Measurements from ENCODE around the gene PEDS1. TPM values are rescaled to one million over a fixed set of nuclear protein-coding genes. Genes with fewer than 3 reads are reported as not detected.

PEDS1 gene
- total and polyA plus RNA-seq, 4 donors = 4.8 to 19.3 (median 8.6) TPM

DNA sequence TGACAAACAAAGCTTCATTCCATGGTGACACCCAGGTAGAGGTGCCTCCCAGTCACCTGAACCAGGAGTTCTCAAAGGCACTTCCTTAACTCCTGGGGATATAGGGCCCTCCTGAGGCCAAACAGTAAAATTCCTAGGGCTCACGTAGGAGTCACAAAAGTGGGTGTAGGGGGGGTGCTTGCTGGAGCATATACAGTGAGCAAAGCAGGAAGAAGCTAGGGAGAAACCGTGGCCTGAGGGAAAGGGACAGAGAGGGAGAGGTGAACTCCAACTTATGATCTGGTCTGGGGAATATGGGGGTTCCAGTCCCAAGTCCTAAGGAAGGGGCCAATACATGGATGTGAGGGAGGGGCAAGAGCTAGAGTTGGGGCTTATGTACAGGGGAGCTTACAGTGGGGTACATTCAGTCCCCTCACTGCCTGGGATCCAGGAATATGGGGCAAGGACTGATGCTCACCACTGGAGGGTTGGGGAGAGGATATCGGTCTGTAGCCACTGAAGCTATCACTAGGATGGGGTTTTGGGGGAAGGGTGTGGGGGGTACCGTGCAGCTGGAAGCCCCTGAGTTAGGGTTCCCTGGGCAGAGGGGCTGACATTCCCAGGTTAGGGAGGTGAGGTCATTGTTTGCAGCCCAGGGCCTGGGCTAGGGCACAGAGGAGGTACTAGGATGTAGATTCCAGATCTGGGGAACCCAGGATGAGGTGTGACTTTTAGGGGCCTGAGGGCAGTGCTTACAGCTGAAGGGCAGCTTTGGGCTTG is 950 bp downstream of the PEDS1 start:
- no peak for DNase-seq (ENCODE audit: low spot score)

DNA sequence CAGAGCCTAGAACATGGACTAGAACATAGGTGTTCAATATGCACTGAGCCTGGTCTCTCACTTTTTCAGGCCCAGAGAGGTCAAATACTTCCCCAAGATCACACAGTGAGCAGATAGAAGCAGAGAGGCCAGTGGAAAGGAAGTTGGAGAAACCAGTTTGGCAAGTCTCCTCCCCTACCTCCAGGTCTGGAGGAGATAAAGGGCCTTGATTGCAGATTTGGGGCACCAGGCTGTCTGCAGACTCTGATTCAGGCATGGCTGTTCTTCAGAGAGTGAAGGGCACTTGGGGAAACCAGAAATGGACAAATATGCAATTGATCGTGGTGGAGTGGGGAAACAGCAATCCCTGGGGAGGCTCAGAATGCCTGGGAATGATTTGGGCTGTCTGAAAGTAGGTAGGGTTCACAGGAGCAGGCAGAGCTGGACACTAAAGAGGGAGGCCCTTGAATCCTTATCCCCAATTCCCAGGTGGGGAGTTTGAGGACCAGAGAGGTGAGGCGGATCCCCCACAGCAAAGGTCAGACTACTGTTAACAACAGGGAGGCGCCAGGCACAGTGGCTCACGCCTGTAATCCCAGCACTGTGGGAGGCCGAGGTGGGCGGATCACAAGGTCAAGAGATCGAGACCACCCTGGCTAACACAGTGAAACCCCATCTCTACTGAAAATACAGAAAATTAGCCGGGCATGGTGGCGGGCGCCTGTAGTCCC is 2.3 kb downstream of the PEDS1 start:
- TF ChIP-seq, protein P1, sequence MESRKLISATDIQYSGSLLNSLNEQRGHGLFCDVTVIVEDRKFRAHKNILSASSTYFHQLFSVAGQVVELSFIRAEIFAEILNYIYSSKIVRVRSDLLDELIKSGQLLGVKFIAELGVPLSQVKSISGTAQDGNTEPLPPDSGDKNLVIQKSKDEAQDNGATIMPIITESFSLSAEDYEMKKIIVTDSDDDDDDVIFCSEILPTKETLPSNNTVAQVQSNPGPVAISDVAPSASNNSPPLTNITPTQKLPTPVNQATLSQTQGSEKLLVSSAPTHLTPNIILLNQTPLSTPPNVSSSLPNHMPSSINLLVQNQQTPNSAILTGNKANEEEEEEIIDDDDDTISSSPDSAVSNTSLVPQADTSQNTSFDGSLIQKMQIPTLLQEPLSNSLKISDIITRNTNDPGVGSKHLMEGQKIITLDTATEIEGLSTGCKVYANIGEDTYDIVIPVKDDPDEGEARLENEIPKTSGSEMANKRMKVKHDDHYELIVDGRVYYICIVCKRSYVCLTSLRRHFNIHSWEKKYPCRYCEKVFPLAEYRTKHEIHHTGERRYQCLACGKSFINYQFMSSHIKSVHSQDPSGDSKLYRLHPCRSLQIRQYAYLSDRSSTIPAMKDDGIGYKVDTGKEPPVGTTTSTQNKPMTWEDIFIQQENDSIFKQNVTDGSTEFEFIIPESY (IDR thresholded peaks at IDR 0.05) = no peak
- TF ChIP-seq NR2F2 (IDR thresholded peaks at IDR 0.05) (no peak), RAD21 (IDR thresholded peaks at IDR 0.05) (no peak), HNF4G (IDR thresholded peaks at IDR 0.05) (no peak), GABPA (IDR thresholded peaks at IDR 0.05 in 1 of 2, conservative IDR thresholded peaks at IDR 0.05 in 1 of 2) (no peak), FOXA1 (IDR thresholded peaks at IDR 0.05) (no peak), HNF4A (conservative IDR thresholded peaks at IDR 0.05) (no peak), FOXA2 (IDR thresholded peaks at IDR 0.05) (no peak), TAF1 (conservative IDR thresholded peaks at IDR 0.05) (no peak), RXRA (IDR thresholded peaks at IDR 0.05) (no peak)
- TF ChIP-seq, protein P2, sequence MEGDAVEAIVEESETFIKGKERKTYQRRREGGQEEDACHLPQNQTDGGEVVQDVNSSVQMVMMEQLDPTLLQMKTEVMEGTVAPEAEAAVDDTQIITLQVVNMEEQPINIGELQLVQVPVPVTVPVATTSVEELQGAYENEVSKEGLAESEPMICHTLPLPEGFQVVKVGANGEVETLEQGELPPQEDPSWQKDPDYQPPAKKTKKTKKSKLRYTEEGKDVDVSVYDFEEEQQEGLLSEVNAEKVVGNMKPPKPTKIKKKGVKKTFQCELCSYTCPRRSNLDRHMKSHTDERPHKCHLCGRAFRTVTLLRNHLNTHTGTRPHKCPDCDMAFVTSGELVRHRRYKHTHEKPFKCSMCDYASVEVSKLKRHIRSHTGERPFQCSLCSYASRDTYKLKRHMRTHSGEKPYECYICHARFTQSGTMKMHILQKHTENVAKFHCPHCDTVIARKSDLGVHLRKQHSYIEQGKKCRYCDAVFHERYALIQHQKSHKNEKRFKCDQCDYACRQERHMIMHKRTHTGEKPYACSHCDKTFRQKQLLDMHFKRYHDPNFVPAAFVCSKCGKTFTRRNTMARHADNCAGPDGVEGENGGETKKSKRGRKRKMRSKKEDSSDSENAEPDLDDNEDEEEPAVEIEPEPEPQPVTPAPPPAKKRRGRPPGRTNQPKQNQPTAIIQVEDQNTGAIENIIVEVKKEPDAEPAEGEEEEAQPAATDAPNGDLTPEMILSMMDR (IDR thresholded peaks at IDR 0.05; ENCODE audit: low read depth, low read length, missing input control) = no peak
- TF ChIP-seq, protein P3, sequence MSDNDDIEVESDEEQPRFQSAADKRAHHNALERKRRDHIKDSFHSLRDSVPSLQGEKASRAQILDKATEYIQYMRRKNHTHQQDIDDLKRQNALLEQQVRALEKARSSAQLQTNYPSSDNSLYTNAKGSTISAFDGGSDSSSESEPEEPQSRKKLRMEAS (IDR thresholded peaks at IDR 0.05) = no peak
- no peak for DNase-seq (ENCODE audit: low spot score)
- 83% methylated on average over 10 of the region's 10 CpGs for WGBS
- Histone ChIP-seq H3K36me3 (ENCODE audit: control insufficient read depth in 4 of 4, insufficient read depth in 3 of 4, low read depth in 1 of 4, low read length in 3 of 4) (peaks cover 0 to 7% (median 1%) of the 10 kb centered on the region in 4 donors), H3K4me3 (ENCODE audit: low read depth in 1 of 3, low read length in 3 of 3) (no peak overlapping the region), H3K27me3 (ENCODE audit: control insufficient read depth in 4 of 4, insufficient read depth in 4 of 4, low read length in 3 of 4) (no peaks in the 10 kb centered on the region), H3K27ac (ENCODE audit: low read depth in 1 of 2, low read length in 2 of 2) (no peak overlapping the region), H3K9me3 (ENCODE audit: control insufficient read depth in 4 of 4, low read length in 3 of 4) (no peaks in the 10 kb centered on the region), H3K4me1 (ENCODE audit: control insufficient read depth in 4 of 4, insufficient read depth in 4 of 4, low read length in 3 of 4) (peaks cover 7 to 27% (median 17%) of the 10 kb centered on the region in 4 donors), H3K9ac (ENCODE audit: low read depth in 1 of 2, low read length in 2 of 2) (no peak overlapping the region)

More for the DNA sequence above, 950 bp downstream of the PEDS1 start:
- 34% methylated on average over 4 of the region's 4 CpGs for WGBS
- H3K27ac ChIP-seq (ENCODE audit: low read depth in 1 of 2, low read length in 2 of 2) = peak overlapping the region; percentile 74 to 81
- peak overlapping the region; percentile 76 to 93 for H3K9ac ChIP-seq (ENCODE audit: low read depth in 1 of 2, low read length in 2 of 2)
- H3K4me1 ChIP-seq (ENCODE audit: control insufficient read depth in 4 of 4, insufficient read depth in 4 of 4, low read length in 3 of 4) = peaks cover 7 to 23% (median 16%) of the 10 kb centered on the region in 4 donors
- no peaks in the 10 kb centered on the region for H3K27me3 ChIP-seq (ENCODE audit: control insufficient read depth in 4 of 4, insufficient read depth in 4 of 4, low read length in 3 of 4)
- H3K36me3 ChIP-seq (ENCODE audit: control insufficient read depth in 4 of 4, insufficient read depth in 3 of 4, low read depth in 1 of 4, low read length in 3 of 4) = peaks cover 0 to 3% (median 0%) of the 10 kb centered on the region in 4 donors
- peak overlapping the region; percentile 51 to 79 (median 61) for H3K4me3 ChIP-seq (ENCODE audit: low read depth in 1 of 3, low read length in 3 of 3)
- H3K9me3 ChIP-seq (ENCODE audit: control insufficient read depth in 4 of 4, low read length in 3 of 4) = no peaks in the 10 kb centered on the region
- TF ChIP-seq RAD21 (IDR thresholded peaks at IDR 0.05) (peak; percentile 66 to 69), GABPA (IDR thresholded peaks at IDR 0.05 in 1 of 2, conservative IDR thresholded peaks at IDR 0.05 in 1 of 2) (no peak), YY1 (IDR thresholded peaks at IDR 0.05) (no peak), FOXA2 (IDR thresholded peaks at IDR 0.05) (no peak), HNF4G (IDR thresholded peaks at IDR 0.05) (no peak), FOXA1 (IDR thresholded peaks at IDR 0.05) (no peak), JUND (IDR thresholded peaks at IDR 0.05) (no peak), TAF1 (conservative IDR thresholded peaks at IDR 0.05) (no peak), SP1 (IDR thresholded peaks at IDR 0.05) (no peak), RXRA (IDR thresholded peaks at IDR 0.05) (no peak), NR2F2 (IDR thresholded peaks at IDR 0.05) (no peak), HNF4A (conservative IDR thresholded peaks at IDR 0.05) (no peak), EGR1 (IDR thresholded peaks at IDR 0.05; ENCODE audit: low read depth in 2 of 2) (no peak)
- TF ChIP-seq, protein P2 (IDR thresholded peaks at IDR 0.05; ENCODE audit: low read depth, low read length, missing input control) = peak; percentile 17
- TF ChIP-seq, protein P1 (IDR thresholded peaks at IDR 0.05) = no peak
- TF ChIP-seq, protein P4, sequence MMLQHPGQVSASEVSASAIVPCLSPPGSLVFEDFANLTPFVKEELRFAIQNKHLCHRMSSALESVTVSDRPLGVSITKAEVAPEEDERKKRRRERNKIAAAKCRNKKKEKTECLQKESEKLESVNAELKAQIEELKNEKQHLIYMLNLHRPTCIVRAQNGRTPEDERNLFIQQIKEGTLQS (IDR thresholded peaks at IDR 0.05) = no peak
- TF ChIP-seq, protein P3 (IDR thresholded peaks at IDR 0.05) = no peak
